Endothelial cell of umbilical vein (primary cell): Measurements from ENCODE around the gene PLAGL1. TPM values are rescaled to one million over a fixed set of nuclear protein-coding genes. Genes with fewer than 3 reads are reported as not detected.
A peak's percentile ranks its signal among the peaks of the same experiment; 100 is the strongest.

ENCODE experiments used
- BruUV-seq: library from RNA; stranded (reverse); fragments of 400-500 nt; replicated peaks from 2 replicates; lab custom pipeline; 2021; lab: Mats Ljungman, UMichigan
- CTCF ChIA-PET: fragments of 300-600, 350-600 bp; sonication (Branson Sonifier 250); formaldehyde crosslinking; loops from one replicate; lab custom pipeline; 2021; ENCODE audit warnings: antibody characterized with exemption, inconsistent platforms; lab: Charles Lee
- POLR2A ChIA-PET: fragments of 300-600, 350-600 bp; sonication (Branson Sonifier 250); formaldehyde crosslinking; loops from one replicate; lab custom pipeline; 2021; ENCODE audit warnings: antibody characterized with exemption, inconsistent platforms; lab: Charles Lee
- DNase-seq: peaks from one replicate; pipeline ENCODE4 v3.0.0-alpha.2; 2011; ENCODE audit warnings: low read depth, low spot score
- FAIRE-seq: peaks from 2 replicates; lab custom pipeline; 2011; peaks lifted over from hg19 to GRCh38; lab: Jason Lieb, UNC
- H2AFZ ChIP-seq: 2 replicates; pipeline ENCODE4 v1.6.0; 2012; ENCODE audit warnings: low read depth, low read length, control low read depth, inconsistent platforms
- H3K27ac ChIP-seq: 2 replicates; pipeline ENCODE4 v1.5.1; 2011; ENCODE audit warnings: low read depth, mild to moderate bottlenecking, control low read depth, low read length, moderate library complexity; ENCODE audit not compliant: insufficient read depth
- H3K27me3 ChIP-seq, 2 experiments: 2 replicates each; pipeline versions ENCODE4 v1.6.0 to v1.6.1; 2011; ENCODE audit warnings: low read length in 2 of 2, mixed read lengths in 1 of 2; ENCODE audit not compliant: control insufficient read depth in 2 of 2, insufficient read depth in 2 of 2
- H3K36me3 ChIP-seq, 2 experiments: 2 replicates in 1 of 2; 3 replicates in 1 of 2; pipeline ENCODE4 v1.5.1; 2011; ENCODE audit warnings: low read length in 2 of 2, mild to moderate bottlenecking in 1 of 2, moderate library complexity in 1 of 2; ENCODE audit not compliant: control insufficient read depth in 2 of 2, insufficient read depth in 2 of 2; ENCODE audit errors: extremely low read depth in 1 of 2
- H3K4me1 ChIP-seq: 3 replicates; pipeline ENCODE4 v1.5.1; 2011; ENCODE audit warnings: mild to moderate bottlenecking, low read length; ENCODE audit not compliant: control insufficient read depth, insufficient read depth; ENCODE audit errors: extremely low read depth
- H3K4me2 ChIP-seq: 2 replicates; pipeline ENCODE4 v1.6.1; 2011; ENCODE audit warnings: low read length, control low read depth, mixed read lengths; ENCODE audit not compliant: insufficient read depth
- H3K4me3 ChIP-seq, 3 experiments: fragments of 200-600 bp in 1 of 3; sonication (generic), shearing (Covaris generic) in 1 of 3; replicated peaks in 1 of 3; 2 replicates each; pipeline ENCODE4 v1.5.1; 2011 to 2016; ENCODE audit warnings: control low read depth in 3 of 3, low read length in 3 of 3, mild to moderate bottlenecking in 2 of 3, inconsistent platforms in 1 of 3, low read depth in 1 of 3, moderate library complexity in 1 of 3; ENCODE audit not compliant: insufficient read depth in 1 of 3
- H3K79me2 ChIP-seq: 2 replicates; pipeline ENCODE4 v1.6.0; 2012; ENCODE audit warnings: low read length, inconsistent platforms; ENCODE audit not compliant: control insufficient read depth, insufficient read depth
- H3K9ac ChIP-seq: replicated peaks from 2 replicates; pipeline ENCODE3; 2011; ENCODE audit warnings: low read length, control low read depth; ENCODE audit not compliant: insufficient read depth; ENCODE audit errors: extremely low read depth
- H3K9me1 ChIP-seq: replicated peaks from 3 replicates; pipeline ENCODE4 v1.6.0; 2011; ENCODE audit warnings: mild to moderate bottlenecking, low read length; ENCODE audit not compliant: control insufficient read depth, insufficient read depth; ENCODE audit errors: extremely low read depth
- H3K9me3 ChIP-seq: replicated peaks from 2 replicates; pipeline ENCODE4 v1.5.1; 2012; ENCODE audit warnings: low read length, inconsistent platforms; ENCODE audit not compliant: control insufficient read depth, insufficient read depth
- H4K20me1 ChIP-seq: replicated peaks from 2 replicates; pipeline ENCODE3; 2011; ENCODE audit warnings: mild to moderate bottlenecking, low read length; ENCODE audit not compliant: control insufficient read depth, insufficient read depth; ENCODE audit errors: extremely low read depth
- CTCF ChIP-seq, 2 donors: IDR thresholded peaks; 1 replicate in 1 of 2; 2 replicates in 1 of 2; pipeline ENCODE4 v1.5.1; 2011; ENCODE audit warnings: low read length in 2 of 2, mild to moderate bottlenecking in 2 of 2, moderate library complexity in 2 of 2, control low read depth in 1 of 2, inconsistent platforms in 1 of 2, low read depth in 1 of 2; ENCODE audit not compliant: insufficient read depth in 1 of 2; ENCODE audit errors: extremely low read depth in 1 of 2
- FOS ChIP-seq: IDR thresholded peaks from 2 replicates; pipeline ENCODE4 v1.6.1; 2011; ENCODE audit warnings: mild to moderate bottlenecking, low read length, moderate library complexity, borderline replicate concordance; ENCODE audit not compliant: insufficient read depth
- GATA2 ChIP-seq: IDR thresholded peaks from 2 replicates; pipeline ENCODE4 v1.7.0; 2011; ENCODE audit warnings: low read depth, mild to moderate bottlenecking, moderate library complexity, mixed read lengths, low read length; ENCODE audit not compliant: insufficient read length, insufficient read depth
- JUN ChIP-seq: IDR thresholded peaks from 2 replicates; pipeline ENCODE4 v1.6.1; 2011; ENCODE audit warnings: borderline replicate concordance, low read depth; ENCODE audit not compliant: insufficient read length, insufficient read depth
- MYC ChIP-seq: IDR thresholded peaks from one replicate; pipeline ENCODE4 v1.6.1; 2011; ENCODE audit warnings: mild to moderate bottlenecking, low read depth, low read length
- POLR2A ChIP-seq: IDR thresholded peaks from 2 replicates; pipeline ENCODE4 v1.6.1; 2012; ENCODE audit warnings: low read depth, mild to moderate bottlenecking, control low read depth, low read length
- dilution Hi-C: fragments of 300-500 bp; cut with MboI; formaldehyde crosslinking; loops from one replicate; pipeline ENCODE4 v1.15.0; 2019; ENCODE audit warnings: low sequenced_read_pairs; ENCODE audit not compliant: extremely low pct_ligation_motif_present
- intact Hi-C: fragments of 100-400 bp; cut with micrococcal nuclease; formaldehyde crosslinking; loops from one replicate; pipeline ENCODE4 v1.10.0; 2022
- polyA plus RNA-seq, 4 experiments: library from polyadenylated mRNA; depleted of rRNA in 3 of 4; stranded (reverse) in 3 of 4; unstranded in 1 of 4; fragments of >200 nt; gene quantifications; 2 replicates each; pipeline versions ENCODE4 v1.2.1 to v1.2.3, GENCODE V29; 2011 to 2012; ENCODE audit warnings: missing spikeins in 1 of 4
- total RNA-seq: library from RNA; stranded (reverse); gene quantifications from 2 replicates; pipeline ENCODE4 v1.2.3, GENCODE V29; 2021

PLAGL1 gene
- total and polyA plus RNA-seq, 2 donors (not counting 3 experiments of a cell fraction or from before 2014, with no cell fraction given), result 20.9 to 40.4 TPM

- Histone ChIP-seq H3K27me3 (peaks cover 4 to 5% of the 10 kb centered on the region in 2 experiments), H3K4me1 (peaks cover 3% of the 10 kb centered on the region), H4K20me1 (no peaks in the 10 kb centered on the region), H2AFZ (no peak overlapping the region), H3K27ac (no peak overlapping the region), H3K9ac (no peak overlapping the region), H3K79me2 (peaks cover 2% of the 10 kb centered on the region), H3K4me3 (no peak overlapping the region), H3K4me2 (peak overlapping the region; percentile 14), H3K36me3 (no peaks in the 10 kb centered on the region), H3K9me1 (no peaks in the 10 kb centered on the region), H3K9me3 (no peaks in the 10 kb centered on the region)
- no peak for FAIRE-seq
- DNase-seq, result no peak
- no peak for TF ChIP-seq CTCF (IDR thresholded peaks at IDR 0.05; ENCODE audit: extremely low read depth in 1 of 2, insufficient read depth in 1 of 2, low read depth in 1 of 2, low read length in 2 of 2)
- TF ChIP-seq GATA2, result no peak
- no peak for TF ChIP-seq POLR2A
- no peak for TF ChIP-seq MYC
- no peak for TF ChIP-seq FOS
- no peak for TF ChIP-seq JUN
- CTCF ChIA-PET, result interaction anchor here (1.6 to 2.7 kb wide), 2 partner anchors 69 to 433 kb away, joined by 4 to 18 read pairs; no protein-coding TSS in a partner anchor
- dilution Hi-C loops, result no loop called here
- BruUV-seq, result no TSS peak
- POLR2A ChIA-PET, result no interaction called here
- intact Hi-C loops, result no loop called here
Measured at GRCh38 chr6:144008846-144009245, 787 bp upstream of the PLAGL1 start.
